Measurements from ENCODE around the gene ASCL1.

The ASCL1 gene

DNA sequence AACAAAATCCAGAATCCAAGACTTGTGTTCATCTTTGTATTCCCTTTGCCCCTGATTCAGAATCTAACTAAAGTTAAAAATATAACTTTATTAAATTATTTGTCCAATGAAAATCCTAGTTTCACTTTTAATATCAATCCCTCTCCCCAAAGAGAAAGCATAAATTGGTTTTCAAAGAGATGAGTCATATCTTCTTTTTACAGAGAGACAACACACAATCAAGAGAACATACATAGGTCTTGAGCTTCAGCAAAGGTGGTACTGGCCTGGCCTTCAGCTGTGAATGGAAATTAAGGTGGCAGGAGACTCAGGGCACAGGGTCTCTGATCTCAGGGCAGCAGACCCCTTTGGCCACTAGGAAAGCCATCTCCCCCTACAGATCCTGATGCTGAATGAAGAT is 4.3 kb upstream of the ASCL1 start:
- TF ChIP-seq, protein P1, sequence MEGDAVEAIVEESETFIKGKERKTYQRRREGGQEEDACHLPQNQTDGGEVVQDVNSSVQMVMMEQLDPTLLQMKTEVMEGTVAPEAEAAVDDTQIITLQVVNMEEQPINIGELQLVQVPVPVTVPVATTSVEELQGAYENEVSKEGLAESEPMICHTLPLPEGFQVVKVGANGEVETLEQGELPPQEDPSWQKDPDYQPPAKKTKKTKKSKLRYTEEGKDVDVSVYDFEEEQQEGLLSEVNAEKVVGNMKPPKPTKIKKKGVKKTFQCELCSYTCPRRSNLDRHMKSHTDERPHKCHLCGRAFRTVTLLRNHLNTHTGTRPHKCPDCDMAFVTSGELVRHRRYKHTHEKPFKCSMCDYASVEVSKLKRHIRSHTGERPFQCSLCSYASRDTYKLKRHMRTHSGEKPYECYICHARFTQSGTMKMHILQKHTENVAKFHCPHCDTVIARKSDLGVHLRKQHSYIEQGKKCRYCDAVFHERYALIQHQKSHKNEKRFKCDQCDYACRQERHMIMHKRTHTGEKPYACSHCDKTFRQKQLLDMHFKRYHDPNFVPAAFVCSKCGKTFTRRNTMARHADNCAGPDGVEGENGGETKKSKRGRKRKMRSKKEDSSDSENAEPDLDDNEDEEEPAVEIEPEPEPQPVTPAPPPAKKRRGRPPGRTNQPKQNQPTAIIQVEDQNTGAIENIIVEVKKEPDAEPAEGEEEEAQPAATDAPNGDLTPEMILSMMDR (IDR thresholded peaks at IDR 0.05), result no peak

GRCh38 chr12:102954134-102954533 is 3.3 kb upstream of the ASCL1 start:
- TF ChIP-seq, protein P1 (IDR thresholded peaks at IDR 0.05), result no peak

DNA sequence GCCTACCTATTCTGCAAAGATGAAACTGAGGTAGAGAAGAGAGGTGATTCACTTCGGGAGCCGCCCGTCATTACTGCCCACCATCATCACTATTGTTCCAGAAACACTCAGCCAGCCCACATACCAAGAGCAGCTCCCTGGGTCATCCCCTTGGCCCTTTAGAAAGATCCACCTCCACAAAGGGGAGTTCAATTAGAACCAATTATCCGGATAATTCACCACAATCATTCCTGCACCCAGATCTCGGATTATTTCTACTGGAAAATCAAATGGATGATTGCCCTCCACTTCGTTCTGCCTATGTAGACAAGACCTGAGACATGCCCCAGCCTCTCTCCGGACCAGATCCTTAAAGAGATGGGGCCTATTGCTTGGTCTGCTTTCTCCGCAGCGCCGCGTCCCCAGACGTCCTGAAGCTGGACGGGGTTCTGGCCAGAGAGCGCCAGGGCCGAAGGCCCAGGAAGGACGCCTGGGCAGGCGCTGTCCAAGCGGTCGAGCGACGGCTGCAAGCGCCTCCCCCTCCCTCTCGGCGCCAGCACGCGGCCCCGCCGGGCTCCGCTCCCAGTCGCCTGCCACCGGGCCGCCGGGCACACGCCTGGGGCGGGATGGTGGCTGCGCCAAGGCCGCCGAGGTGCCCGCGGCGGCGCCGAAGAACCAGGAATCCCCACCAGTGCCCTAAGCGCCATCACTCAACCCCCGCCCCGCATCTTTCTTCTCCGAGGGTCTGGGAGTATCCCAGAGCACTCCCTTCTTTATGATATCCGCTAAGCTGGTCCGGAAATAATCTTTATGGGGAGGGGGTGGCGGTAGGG is 1.3 kb upstream of the ASCL1 start:
- TF ChIP-seq, protein P1 (IDR thresholded peaks at IDR 0.05), result no peak

- TF ChIP-seq, protein P1 (IDR thresholded peaks at IDR 0.05), result no peak
These were observed 641 bp upstream of the ASCL1 start for GRCh38 chr12:102956738-102957327.

- TF ChIP-seq, protein P1 (IDR thresholded peaks at IDR 0.05), result no peak
These were observed 777 bp downstream of the ASCL1 start for GRCh38 chr12:102958073-102958829.

GRCh38 chr12:102958830-102959176 is 1.3 kb downstream of the ASCL1 start:
- TF ChIP-seq, protein P1 (IDR thresholded peaks at IDR 0.05), result no peak

DNA sequence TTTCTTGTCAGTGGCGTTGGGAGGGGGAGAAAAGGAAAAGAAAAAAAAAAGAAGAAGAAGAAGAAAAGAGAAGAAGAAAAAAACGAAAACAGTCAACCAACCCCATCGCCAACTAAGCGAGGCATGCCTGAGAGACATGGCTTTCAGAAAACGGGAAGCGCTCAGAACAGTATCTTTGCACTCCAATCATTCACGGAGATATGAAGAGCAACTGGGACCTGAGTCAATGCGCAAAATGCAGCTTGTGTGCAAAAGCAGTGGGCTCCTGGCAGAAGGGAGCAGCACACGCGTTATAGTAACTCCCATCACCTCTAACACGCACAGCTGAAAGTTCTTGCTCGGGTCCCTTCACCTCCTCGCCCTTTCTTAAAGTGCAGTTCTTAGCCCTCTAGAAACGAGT is 1.9 kb downstream of the ASCL1 start:
- TF ChIP-seq, protein P1 (IDR thresholded peaks at IDR 0.05), result no peak
